HG02588 (cell line): ENCODE measurements around the gene KRTAP5-2.
"Not testable (repeated sequence)": the region's sequence is repeated elsewhere in the genome, so short reads cannot be mapped to it uniquely, and the experiment has no call there.

ENCODE experiments used
- ATAC-seq: cut with Tn5 transposase; IDR thresholded peaks from one replicate; pipeline ENCODE4 v1.9.1; 2021; ENCODE audit warnings: mild to moderate bottlenecking, moderate library complexity; ENCODE audit not compliant: unreplicated experiment

The KRTAP5-2 gene

DNA sequence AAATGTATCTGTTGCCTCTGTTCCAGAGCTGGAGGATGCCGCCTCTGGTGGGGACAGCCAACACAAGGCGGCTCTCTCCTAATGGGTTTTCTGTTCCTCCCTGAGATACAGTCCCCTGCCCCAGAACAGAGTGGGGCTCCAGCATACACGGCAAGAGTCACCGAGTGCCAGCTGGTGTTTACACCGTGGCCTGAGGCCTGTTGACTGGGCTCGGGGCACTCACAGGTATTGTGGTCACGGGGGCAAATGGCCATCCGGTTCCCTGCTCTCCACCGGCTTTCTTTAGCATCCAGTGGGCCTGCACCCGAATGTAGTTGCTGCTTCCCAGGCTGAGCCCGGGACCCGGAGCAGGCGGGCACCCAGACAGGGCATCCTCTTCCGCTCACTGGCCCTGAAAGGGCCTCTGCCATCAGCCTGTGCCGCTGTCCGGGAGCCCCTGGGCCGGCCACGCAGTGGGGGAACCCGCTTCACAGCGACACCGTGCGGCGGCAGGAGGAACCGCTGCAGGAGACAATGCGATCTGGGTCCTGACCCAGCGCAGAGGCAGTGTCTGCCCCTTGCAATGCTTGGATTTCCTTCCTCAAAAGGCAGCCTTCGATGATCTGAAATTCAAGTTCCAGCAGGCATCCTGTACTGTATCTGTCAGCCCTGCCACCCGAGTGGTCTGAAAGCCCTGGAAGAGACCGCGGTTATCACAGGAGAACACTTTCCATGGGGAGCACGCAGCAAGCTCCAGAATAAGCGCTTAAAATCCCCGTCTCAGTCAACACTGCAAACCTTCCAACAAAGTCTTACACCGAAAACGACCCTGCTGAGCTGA, 30.6 kb upstream of the KRTAP5-2 start:
- no peak for ATAC-seq

DNA sequence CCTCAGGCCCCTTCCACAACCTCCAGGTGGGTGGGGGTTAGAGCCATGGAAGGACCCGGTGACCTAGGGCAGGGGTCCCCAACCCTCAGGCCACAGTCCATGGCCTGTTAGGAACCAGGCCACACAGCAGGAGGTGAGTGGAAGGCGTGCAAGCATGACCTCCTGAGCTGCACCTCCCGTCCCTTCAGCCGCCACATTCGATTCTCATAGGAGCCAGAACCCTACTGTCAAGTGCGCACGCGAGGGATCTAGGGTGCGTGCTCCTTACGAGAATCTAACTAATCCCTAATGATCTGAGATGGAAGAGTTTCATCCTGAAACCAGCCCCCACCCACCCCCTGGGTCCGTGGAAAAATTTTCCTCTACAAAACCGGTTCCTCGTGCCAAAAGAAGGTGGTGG, 27.4 kb upstream of the KRTAP5-2 start:
- ATAC-seq: no peak

DNA sequence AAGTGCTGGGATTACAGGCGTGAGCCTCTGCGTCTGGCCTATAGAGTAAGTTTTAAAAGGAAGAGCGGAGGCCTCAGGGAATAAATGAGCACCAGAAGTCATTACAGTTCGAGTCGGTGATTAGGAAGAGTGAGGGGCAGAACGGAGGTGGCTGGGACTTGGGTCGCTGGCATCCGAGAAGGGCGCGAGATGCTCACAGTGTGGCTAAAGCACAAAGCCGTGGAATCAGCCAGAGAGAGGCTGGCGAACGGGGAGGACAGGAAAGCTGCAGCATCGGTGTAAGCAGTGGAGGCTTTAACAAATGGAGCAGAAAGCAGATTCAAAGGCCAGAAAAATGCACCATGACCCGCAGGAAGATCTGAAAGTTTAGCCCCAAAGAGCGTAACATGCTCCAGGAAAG, 26.5 kb upstream of the KRTAP5-2 start:
- no peak for ATAC-seq

DNA sequence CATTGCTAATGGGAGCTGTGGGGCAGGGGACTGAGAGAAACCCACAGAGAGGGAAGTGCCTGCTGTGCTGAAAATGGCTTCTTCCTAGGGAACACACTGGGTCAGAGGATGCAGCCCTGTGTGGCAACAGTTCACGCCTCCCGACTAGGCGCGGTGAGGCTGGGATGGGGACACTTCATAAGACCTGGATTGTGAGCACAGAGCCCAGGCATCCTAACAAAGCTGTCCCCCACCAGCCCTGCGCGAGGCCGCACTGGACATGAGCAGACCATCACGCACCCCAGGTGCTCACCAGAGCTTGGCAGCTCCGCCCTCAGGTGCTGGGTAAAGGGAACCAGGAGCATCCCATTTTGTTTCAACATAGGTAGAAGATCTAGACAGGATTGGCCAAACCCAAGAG, 25.6 kb upstream of the KRTAP5-2 start:
- no peak for ATAC-seq

DNA sequence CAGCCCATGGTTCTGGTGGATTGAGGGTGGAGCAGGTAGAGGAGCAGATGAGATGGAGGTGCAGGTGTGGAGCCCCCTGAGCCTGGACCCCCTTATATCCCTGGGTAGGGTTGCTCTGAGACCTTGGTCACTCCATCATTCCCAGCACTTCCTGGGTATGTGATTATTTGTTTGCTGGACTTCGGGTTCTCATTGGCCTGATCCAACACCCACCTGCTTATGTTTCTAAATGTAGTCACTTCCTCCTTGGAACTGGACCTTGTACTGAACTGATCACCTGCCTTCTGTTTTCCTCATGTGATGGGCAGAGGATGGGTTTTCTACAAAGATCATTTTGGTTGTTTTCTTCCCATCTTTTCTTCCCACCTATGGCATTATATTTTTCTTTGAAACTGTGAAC, 24.0 kb upstream of the KRTAP5-2 start, which contains the start of gene KRTAP5-4:
Gene KRTAP5-4 (minus strand): TSS at position 53 of the 400 bp plus-strand sequence. CDS start 45 bp downstream, at position 8.
- ATAC-seq: no peak

DNA sequence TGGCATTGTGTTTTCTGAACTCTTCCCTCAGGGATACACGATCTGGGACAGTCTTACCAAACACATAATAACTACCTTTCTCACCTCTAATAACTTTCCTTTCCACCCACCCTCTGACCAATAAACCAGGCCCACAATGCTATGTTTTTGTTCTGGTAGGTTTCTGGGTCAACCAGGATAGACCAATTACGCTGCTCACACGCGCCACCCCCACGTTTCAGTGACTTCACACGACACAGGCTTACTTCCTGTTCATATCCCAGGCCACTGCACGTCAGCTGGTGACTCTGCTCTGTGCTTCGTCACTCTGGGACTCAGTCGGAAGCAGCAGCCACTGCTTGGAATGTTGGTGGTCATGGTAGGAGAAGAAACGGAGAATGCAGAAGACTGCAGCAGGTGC, 21.4 kb upstream of the KRTAP5-2 start:
- ATAC-seq: no peak

DNA sequence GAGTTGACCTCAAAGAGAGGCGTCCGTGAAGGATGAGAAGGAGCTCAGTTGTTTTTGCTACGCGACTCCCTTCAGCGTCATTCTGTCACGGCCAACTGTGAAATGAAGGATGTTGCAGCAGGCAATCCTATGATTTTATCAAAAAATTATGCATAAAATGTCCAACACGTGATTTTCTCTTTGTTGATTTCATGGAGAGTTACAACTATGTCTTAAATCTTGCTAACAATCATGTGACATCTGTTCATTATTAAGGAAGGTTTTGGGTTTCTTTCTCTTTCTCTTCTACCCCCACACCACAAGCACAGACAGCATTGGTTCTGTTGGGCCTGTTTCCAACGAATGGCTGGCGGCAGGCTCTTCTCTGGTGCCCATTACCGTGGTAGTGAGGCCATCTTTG, 20.1 kb upstream of the KRTAP5-2 start:
- ATAC-seq: no peak

DNA sequence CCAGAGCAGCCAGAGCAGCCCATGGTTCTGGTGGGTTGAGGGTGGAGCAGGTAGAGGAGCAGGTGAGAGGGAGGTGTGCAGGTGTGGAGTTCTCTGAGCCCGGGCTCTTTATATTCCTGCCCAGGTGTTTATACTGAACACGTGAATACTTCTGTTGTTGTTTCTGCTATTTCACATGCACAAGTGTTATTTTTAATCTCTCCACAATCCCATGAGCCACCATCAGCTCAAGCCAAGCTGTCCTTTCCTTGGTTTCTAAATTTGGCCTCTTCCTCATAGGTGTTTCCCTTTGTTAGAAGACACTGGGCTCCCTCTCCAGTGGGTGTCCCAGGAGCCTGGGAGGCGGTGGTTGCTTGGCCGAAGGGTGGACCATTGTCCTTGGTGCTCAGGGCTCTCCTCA, 10.3 kb upstream of the KRTAP5-2 start, which contains the start of gene KRTAP5-3:
Gene KRTAP5-3 (minus strand): TSS at position 101 of the 400 bp plus-strand sequence. CDS start 78 bp downstream, at position 23.
- ATAC-seq: no peak

DNA sequence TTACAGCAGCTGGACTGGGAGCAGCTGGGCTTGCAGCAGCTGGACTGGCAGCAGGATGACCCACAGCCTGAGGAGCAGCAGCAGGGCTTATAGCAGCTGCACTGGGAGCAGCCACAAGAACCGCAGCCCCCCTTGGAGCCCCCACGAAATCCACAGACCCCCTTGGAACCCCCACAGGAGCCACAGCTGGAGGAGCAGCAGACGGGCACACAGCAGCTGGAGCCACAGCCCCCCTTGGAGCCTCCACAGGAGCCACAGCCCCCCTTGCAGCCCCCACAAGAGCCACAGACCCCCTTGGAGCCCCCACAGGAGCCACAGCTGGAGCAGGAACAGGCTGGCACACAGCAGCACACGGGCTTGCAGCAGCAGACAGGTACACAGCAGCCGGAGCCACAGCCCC, 9.8 kb upstream of the KRTAP5-2 start:
- not testable (repeated sequence) for ATAC-seq

DNA sequence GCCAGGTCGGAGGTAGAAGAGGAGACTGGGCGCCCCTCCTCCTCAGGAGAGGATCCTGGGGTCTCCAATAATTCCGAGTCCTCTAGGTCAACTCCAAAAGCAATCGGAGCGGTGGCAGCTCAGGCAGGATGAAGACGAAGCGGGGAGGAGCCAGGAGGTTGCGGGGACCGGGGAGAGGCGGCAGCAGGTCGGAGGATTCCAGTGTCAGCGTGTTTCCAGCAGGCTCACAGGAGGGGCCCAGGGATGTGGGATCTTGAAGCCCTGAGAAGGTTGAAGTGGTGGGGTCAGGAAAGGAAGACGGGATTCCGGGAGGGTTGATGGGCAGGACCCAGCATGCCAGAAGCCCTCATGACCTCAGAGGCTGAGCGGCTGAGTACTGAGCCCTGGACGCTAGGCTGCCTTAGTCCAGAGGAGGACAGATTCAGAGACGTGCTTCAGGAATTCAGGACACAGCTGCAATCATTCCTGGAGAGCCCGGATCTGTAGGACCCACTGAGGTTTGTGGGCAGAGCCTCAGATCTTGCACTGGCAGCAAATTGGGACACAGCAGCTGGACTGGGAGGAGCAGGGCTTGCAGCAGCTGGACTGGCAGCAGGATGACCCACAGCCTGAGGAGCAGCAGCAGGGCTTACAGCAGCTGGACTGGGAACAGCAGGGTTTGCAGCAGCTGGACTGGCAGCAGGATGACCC, 9.2 kb upstream of the KRTAP5-2 start:
- not testable (repeated sequence) for ATAC-seq

DNA sequence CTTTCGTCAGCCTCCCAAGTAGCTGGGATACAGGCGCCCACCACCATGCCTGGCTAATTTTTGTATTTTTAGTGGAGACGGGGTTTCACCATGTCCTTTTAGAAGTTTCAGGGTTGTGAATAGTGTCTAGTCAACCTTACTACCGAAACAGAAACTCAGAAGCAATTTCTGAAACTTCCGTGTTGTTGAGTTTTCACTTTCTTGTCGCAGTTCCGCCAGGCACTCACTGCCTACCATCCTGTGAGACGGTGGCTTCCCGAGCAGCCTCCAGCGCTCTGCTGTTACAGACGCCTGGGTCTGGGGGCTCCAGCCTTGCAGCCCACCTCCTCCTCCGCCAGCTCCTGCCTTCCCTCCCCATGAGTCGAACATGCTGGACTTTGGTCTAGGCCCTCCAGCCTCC, 7.8 kb upstream of the KRTAP5-2 start:
- ATAC-seq: peak; percentile 65

DNA sequence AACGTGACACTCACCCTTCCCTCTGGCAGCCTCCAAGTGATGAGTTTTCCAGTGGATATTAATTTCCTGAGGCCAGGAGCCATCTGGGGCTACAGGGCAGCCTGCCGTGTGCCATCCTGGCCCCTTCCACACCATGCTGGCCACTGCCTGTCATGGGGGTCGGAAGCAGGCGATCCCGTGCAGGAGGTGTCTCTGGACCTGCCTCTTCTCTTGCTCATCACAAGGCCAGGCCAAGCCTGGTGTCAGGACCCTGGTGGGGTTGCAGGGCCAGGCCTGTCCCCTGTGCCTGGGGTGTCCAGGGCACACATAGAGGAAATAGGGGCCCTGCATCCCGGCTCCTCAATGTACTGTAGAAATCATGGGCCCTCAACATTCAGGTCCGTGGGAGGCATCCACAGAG, 6.6 kb upstream of the KRTAP5-2 start:
- no peak for ATAC-seq

DNA sequence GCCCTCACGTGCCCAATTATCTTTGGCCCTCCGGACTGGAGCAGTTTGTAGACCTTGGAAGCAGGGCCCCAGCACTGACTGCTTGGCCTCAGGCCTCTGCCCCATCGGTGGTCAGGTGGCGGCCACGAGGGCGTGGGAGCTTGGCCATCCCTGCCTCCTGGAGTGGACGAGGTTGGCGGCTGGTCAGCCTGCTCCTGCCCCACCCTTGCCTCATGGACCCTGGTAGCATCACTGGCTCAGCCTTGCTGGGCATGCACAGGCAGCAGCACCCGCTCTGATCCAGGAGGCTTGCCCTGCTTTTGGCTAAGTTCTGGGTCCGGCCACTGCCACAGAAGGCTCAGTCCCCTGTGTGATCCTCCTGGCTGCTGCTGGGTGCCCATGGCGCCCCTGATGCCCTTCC, 6.1 kb upstream of the KRTAP5-2 start:
- ATAC-seq: no peak

DNA sequence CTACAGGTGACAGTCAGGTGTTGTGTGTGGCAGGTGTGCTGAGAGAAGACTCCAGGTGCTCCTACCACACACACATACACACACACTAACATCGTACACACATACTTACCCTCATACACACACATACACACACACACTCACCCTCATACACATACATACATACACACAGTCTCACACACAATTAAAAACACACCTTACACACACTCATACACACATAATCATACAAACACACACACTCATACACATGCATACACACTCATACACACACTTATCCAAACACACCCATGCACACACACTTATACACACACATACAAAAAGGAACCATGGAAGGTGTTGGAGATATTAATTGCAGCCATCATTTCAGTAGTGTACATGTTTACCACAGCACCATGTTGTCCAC, 5.5 kb upstream of the KRTAP5-2 start:
- ATAC-seq: no peak

DNA sequence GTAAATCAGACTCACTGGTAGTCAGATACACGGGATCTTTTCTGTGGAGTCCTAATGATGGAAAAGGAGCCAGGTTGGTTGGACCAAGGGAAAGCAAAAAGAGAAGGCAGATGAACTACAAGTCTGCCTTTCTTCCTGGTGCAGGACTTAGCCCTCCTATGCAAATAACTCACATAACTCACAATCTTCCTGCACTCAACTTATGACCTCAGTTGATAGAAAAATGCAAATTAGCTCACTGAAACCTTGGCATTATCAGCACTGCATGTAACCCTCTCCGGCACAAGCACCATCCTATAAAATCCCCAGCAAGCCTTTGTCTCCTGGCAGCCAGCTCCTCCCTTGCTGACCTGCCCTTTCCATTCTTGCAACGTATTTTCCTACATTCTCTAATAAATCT, 3.6 kb upstream of the KRTAP5-2 start:
- not testable (repeated sequence) for ATAC-seq

DNA sequence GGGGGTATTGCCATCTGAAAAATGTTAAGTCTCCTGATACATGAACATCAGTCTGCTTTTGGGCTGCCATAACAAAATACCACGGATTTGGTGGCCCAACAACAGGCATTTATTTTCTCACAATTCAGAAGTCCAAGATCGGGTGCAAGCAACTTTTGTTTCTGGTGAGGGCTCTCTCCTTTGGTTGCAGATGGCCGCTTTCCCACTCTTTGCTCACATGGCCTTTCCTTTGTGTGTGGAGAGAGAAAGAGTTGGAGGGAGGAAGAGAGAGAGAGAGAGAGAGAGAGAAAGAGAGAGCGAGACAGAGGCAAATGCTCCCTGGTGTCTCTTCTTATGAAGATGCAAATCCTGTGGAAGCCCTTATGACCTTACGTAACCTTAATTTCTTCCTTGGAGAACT, 2.5 kb upstream of the KRTAP5-2 start:
- no peak for ATAC-seq

DNA sequence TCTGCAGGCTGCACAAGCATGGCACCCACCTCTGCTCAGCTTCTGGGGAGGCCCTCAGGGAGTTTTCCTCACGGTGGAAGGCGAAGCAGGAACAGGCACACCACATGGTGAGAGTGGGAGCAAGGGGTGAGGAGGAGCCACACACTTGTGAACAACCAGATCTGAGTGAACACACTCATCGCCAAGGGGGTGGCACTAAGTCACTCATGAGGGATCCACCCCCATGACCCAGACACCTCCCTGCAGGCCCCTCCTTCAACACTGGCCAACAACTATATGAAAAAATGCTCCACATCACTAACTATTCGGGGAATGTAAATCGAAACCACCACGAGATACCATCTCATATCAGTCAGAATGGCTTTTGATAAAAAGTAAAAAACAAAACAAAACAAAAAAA, 722 bp upstream of the KRTAP5-2 start:
- no peak for ATAC-seq

DNA sequence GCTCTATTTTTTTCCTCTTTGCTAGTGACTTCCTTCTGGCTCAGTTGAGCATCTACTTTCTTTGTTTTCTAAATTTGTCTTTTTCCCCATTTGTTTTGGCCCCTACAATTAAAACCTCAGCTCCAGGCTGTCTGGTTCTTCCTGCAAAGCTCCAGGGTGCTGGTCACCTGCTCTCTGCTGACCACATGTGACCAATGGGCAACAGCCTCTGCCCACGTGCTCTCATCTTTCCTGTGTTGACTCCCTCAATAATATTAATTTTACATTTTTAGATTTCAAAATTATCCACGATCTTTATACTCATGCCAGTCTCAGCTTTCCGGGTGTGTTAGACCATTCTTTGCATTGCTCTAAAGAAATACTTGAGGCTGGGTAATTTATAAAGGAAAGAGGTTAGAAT, 312 bp upstream of the KRTAP5-2 start:
- ATAC-seq: not testable (repeated sequence)

DNA sequence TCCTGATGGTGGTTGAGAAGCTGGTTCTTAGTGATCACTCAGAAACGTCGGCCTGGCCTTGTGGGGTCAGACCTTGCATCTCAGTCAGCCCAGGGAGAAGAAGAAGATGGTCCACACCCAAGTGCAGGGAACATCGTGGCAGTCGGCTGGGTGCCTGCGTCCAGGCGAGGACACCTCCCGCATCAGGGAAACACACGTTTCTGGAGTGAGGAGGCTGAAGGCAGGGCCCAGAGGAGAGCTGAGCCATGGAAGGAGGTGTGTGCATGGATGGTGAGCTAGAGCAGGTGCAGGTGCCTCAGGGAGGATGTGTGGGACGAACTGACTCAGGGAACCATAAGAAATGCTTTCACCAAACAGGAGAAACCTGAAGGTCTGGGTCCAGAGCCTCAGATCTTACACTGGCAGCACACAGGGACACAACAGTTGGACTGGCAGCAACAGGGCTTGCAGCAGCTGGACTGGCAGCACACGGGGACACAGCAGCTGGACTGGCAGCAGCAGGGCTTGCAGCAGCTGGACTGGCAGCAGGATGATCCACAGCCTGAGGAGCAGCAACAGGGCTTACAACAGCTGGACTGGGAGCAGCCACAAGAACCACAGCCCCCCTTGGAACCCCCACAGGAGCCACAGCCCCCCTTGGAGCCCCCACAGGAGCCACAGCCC, 632 bp downstream of the KRTAP5-2 start:
- ATAC-seq: no peak

DNA sequence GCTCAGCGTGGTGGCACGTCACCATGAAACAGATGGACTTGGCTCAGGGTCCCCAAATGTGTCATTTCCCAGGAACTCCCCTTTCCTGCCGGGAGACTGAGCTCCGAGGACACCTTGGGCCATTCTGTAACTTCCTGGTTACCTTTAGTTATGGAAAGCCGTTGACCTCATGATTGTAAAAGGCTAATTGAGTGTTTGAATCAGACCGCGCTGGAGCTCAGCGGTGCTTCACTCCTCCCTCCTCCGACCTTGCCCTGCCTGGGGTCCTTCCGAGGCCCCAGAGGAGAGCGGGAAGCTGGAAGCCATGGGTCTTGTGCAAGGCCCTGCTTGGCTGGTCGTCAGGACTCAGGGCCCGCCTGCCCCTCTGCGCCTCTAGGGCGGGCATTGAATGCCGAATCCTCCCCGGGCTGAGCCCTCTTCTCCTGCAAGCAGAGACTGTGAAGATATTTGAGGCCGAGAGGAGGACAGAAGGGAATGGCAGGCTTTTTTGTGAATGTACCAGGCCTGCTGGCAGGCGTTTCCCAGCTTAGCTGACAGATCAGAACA, 1.4 kb downstream of the KRTAP5-2 start:
- ATAC-seq: not testable (repeated sequence)

DNA sequence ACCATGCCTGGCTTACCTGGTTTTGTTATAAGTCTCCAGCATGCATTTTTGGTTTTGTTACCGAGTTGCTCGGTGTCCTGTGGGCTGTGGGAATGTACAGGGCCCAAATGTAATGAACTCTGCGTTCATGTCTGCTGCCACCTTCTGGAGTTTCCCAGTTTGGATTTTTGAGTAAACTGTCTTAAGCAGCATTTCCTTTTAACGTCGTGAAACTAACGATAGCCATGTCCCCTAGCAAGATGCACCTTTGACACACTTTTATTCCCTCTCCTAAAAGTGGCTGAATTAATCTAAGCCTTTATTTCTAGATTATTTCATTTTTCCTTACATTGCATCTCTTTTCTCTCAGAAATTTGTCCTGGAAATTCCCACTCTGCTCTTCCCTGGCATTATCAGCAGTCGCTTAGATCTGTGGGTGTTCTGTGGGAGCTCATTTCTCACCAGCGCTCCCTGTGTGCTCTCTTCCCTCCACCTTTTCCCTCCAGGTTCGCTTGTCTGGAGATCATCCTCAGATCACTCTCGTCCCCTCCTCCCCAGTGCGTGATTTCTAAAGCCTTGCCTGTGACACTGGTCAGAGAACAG, 2.0 kb downstream of the KRTAP5-2 start:
- ATAC-seq: not testable (repeated sequence)
